Tibial artery (tissue), 4 donors: ENCODE measurements around the gene ZFX.
A peak's percentile ranks its signal among the peaks of the same experiment; 100 is the strongest.

Source experiments
- DNase-seq, 2 donors: peaks; one replicate each; pipeline ENCODE4 v3.0.0-alpha.2; 2019
- H3K27ac ChIP-seq, 2 donors: fragments of 200-600 bp; sonication (generic) in 1 of 2; 1 replicate in 1 of 2; 2 replicates in 1 of 2; pipeline ENCODE4 v1.5.1; 2018 to 2019; ENCODE audit warnings: mild to moderate bottlenecking in 1 of 2
- H3K27me3 ChIP-seq, 2 donors: fragments of 200-600 bp; sonication (generic) in 1 of 2; one replicate each; pipeline versions ENCODE4 v1.5.1 to v1.6.0; 2016 to 2019
- H3K36me3 ChIP-seq, 3 donors: fragments of 200-600 bp; sonication (generic) in 2 of 3; one replicate each; pipeline ENCODE4 v1.5.1; 2016 to 2019; ENCODE audit warnings: mild to moderate bottlenecking in 2 of 3
- H3K4me1 ChIP-seq, 4 donors: fragments of 200-600 bp; sonication (generic) in 2 of 4; 1 replicate in 3 of 4; 2 replicates in 1 of 4; pipeline ENCODE4 v1.5.1; 2016 to 2019
- H3K4me3 ChIP-seq, 2 donors: fragments of 200-600 bp; sonication (generic) in 1 of 2; 1 replicate in 1 of 2; 2 replicates in 1 of 2; pipeline ENCODE4 v1.5.1; 2018 to 2019; ENCODE audit warnings: mild to moderate bottlenecking in 2 of 2
- H3K9me3 ChIP-seq, 3 donors: fragments of 200-600 bp; sonication (generic) in 1 of 3; one replicate each; pipeline ENCODE4 v1.5.1; 2016 to 2019
- intact Hi-C: fragments of 100-400 bp; cut with DNase I; formaldehyde crosslinking; loops from one replicate; pipeline ENCODE4 v1.15.0; 2023; ENCODE audit warnings: low total_unique reads
- TF ChIP-seq, protein P1 (sequence below), 2 experiments: fragments of 200-600 bp in 1 of 2; fragments of 450-650 bp in 1 of 2; IDR thresholded peaks; one replicate each; pipeline ENCODE4 v1.5.1; 2017 to 2019; ENCODE audit warnings: antibody characterized with exemption in 2 of 2, mild to moderate bottlenecking in 1 of 2, moderate library complexity in 1 of 2

Gene ZFX

DNA sequence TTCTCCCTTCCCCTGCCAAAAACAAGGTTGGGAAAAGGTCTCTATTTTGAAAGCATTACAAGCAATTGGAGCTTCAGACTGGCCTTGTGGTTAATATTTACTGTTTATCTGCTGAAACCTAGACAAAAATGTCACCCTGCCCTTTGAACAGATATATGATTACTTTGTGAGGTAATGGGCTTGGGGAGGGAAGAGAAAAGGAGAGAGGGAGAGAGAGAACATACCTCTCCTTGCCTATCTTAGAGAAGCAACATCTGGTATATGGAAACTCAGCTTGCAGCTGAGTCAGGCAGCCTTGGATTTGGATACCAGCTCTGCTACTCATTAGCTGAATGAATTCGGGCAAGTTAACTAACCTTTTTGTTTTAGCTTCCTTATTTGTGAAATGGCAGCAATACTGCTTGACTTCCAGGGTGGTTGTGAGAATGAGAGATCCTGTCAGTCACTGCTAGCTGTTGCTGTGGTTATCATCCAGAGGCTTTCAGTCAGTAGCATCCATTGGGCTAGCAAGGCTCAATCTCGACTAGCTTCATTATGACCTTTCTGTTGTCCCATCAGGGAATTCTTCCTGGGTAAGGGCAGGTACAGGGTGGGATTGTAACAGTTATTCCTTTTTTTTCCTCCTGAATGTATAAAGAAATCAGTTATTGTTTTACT is 41.1 kb downstream of the ZFX start:
- TF ChIP-seq, protein P1, sequence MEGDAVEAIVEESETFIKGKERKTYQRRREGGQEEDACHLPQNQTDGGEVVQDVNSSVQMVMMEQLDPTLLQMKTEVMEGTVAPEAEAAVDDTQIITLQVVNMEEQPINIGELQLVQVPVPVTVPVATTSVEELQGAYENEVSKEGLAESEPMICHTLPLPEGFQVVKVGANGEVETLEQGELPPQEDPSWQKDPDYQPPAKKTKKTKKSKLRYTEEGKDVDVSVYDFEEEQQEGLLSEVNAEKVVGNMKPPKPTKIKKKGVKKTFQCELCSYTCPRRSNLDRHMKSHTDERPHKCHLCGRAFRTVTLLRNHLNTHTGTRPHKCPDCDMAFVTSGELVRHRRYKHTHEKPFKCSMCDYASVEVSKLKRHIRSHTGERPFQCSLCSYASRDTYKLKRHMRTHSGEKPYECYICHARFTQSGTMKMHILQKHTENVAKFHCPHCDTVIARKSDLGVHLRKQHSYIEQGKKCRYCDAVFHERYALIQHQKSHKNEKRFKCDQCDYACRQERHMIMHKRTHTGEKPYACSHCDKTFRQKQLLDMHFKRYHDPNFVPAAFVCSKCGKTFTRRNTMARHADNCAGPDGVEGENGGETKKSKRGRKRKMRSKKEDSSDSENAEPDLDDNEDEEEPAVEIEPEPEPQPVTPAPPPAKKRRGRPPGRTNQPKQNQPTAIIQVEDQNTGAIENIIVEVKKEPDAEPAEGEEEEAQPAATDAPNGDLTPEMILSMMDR (IDR thresholded peaks at IDR 0.05) = no peak
- H3K4me1 ChIP-seq = peaks cover 0 to 9% (median 4%) of the 10 kb centered on the region in 4 donors
- intact Hi-C loops = no loop called here
- peaks cover 0 to 2% (median 0%) of the 10 kb centered on the region in 3 donors for H3K36me3 ChIP-seq
- no peak for DNase-seq
- no peak overlapping the region for H3K4me3 ChIP-seq
- H3K9me3 ChIP-seq = no peaks in the 10 kb centered on the region
- H3K27ac ChIP-seq = no peak overlapping the region
- no peaks in the 10 kb centered on the region for H3K27me3 ChIP-seq

- peaks cover 0 to 23% (median 11%) of the 10 kb centered on the region in 4 donors for H3K4me1 ChIP-seq
- H3K27ac ChIP-seq = no peak overlapping the region
- H3K27me3 ChIP-seq = no peaks in the 10 kb centered on the region
- no peaks in the 10 kb centered on the region for H3K9me3 ChIP-seq
- no peak overlapping the region for H3K4me3 ChIP-seq
- intact Hi-C loops = no loop called here
- TF ChIP-seq, protein P1 (IDR thresholded peaks at IDR 0.05) = no peak
- no peaks in the 10 kb centered on the region for H3K36me3 ChIP-seq
- DNase-seq = no peak
Measured at GRCh38 chrX:24196509-24196908, 47.0 kb downstream of the ZFX start.

- TF ChIP-seq, protein P1 (IDR thresholded peaks at IDR 0.05) = no peak
- H3K9me3 ChIP-seq = no peaks in the 10 kb centered on the region
- no peak overlapping the region for H3K27ac ChIP-seq
- peaks cover 0 to under 1% (median 0%) of the 10 kb centered on the region in 3 donors for H3K36me3 ChIP-seq
- H3K4me1 ChIP-seq = peaks cover 0 to 37% (median 22%) of the 10 kb centered on the region in 4 donors
- no peaks in the 10 kb centered on the region for H3K27me3 ChIP-seq
- no peak overlapping the region for H3K4me3 ChIP-seq
- intact Hi-C loops = no loop called here
- DNase-seq = no peak
Measured at GRCh38 chrX:24198101-24198500, 48.6 kb downstream of the ZFX start.

- peaks cover 0 to 5% (median 0%) of the 10 kb centered on the region in 3 donors for H3K36me3 ChIP-seq
- H3K27ac ChIP-seq = no peak overlapping the region
- H3K4me3 ChIP-seq = no peak overlapping the region
- no peaks in the 10 kb centered on the region for H3K9me3 ChIP-seq
- peaks cover 0 to 44% (median 22%) of the 10 kb centered on the region in 4 donors for H3K4me1 ChIP-seq
- intact Hi-C loops = no loop called here
- H3K27me3 ChIP-seq = no peaks in the 10 kb centered on the region
- DNase-seq = no peak
- TF ChIP-seq, protein P1 (IDR thresholded peaks at IDR 0.05) = no peak
Measured at GRCh38 chrX:24200133-24200532, 50.6 kb downstream of the ZFX start.

DNA sequence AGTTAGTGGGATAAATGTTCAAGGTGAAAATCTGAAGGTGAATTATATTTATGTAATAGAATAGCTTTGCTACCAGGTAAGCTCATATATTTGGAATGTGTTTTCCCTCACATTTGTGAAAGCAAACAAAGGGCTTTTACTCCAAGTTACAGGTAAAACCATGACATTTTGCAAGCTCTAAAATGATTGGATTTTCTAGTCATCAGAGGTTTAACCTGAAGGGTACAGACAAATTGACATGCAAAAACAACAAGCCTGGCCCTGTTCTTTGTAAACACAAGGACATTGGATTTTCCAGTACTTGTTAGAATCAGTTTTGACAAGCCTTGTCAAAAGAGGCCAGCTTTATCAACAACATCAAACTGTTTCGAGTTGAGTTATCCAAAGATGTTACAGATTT is 51.7 kb downstream of the ZFX start:
- H3K36me3 ChIP-seq = peaks cover 0 to 5% (median 0%) of the 10 kb centered on the region in 3 donors
- peak overlapping the region in 1 of 2 donors; percentile 25 for H3K27ac ChIP-seq
- no peaks in the 10 kb centered on the region for H3K27me3 ChIP-seq
- H3K4me1 ChIP-seq = peaks cover 0 to 50% (median 22%) of the 10 kb centered on the region in 4 donors
- TF ChIP-seq, protein P1 (IDR thresholded peaks at IDR 0.05) = no peak
- no peaks in the 10 kb centered on the region for H3K9me3 ChIP-seq
- intact Hi-C loops = no loop called here
- no peak overlapping the region for H3K4me3 ChIP-seq
- no peak for DNase-seq
